ENCODE measurements around the gene PIKFYVE.
"Not testable (repeated sequence)": the region's sequence is repeated elsewhere in the genome, so short reads cannot be mapped to it uniquely, and the experiment has no call there.

The PIKFYVE gene

DNA sequence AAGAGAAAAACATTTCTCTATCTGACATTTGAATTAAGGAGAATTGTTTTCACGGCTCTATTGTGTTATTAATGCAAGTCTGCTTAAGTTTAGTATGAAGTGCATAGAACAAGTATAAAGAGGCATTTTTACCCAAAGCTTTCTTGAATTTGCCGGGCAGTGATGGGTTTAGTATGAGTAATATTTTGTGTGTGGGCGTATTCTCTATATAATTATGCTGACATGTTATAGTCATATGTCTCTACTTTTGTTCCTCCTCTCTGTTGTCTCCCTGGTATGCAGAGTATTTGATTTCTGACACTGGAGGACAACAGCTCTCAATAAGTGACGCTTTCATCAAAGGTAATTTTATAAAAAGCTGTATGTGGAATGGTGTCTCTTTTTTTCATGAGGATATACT, 45.9 kb downstream of the PIKFYVE start:
- DNase-seq, result no peak

DNA sequence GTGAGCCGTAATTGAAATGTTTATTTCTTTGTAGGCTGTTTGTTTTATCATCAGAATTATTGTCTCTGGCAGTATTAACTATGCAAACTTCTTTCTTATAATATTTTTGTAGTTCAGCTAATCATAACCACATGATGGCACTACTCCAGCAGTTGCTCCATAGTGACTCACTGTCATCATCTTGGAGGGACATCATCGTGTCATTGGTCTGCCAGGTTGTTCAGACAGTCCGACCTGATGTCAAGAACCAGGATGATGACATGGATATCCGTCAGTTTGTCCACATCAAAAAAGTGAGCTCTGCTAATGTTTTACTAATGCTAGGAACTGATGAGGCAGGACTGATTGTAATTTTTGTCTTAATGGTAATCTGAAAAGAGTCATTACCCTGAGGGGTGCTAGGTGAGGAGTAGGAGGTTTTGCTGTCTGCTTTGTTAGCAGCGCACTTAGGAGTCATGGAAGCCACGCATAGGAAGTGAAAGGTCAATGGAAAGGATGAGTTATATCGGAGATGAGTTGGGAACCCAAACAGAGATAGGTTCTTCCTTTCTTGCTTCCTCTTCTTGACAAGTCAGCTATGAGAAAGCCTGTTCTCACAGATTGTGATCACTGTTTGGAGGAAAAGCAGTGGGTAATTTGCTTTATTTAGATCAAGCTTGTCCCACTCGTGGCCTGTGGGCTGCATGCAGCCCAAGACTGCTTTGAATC, 49.2 kb downstream of the PIKFYVE start:
- DNase-seq, result no peak

DNA sequence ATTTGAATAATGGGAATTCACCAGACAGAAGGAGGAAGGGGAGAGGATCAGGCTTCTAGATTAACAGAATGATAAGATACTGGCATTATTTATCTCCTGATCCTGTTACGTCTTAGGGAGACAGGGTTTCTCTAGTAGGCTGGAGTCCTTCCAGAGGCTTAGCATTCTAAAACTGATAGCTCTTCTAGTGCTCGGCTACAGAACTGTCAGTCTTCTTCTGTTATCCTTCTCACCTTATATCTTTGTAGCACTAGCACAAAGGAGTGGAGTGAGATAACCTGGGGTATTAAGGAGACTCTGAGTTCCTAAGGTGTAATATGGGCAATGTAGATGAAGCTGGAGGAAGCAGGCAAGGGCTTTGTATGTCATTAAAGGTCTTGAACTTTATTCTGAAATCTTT, 52.1 kb downstream of the PIKFYVE start:
- DNase-seq, result no peak

DNA sequence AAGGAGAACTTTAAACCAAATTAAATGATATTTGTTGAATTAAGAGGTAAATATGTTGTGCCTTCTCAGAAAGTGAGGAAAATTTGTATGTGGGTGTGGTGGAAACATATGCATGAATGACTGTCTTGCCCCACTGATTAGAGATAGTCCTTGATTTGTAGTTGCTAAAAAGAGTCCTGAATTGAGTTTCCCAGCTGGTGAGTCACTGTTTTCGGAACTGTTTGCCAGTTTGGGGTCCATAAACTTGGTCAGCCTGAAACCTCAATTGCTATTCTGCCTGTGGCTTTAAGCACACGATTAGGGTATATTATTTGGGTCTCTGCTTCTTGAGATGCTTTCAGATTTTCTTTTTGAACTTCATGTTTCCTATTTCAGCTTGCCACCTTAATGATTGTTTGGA, 53.3 kb downstream of the PIKFYVE start:
- no peak for DNase-seq

DNA sequence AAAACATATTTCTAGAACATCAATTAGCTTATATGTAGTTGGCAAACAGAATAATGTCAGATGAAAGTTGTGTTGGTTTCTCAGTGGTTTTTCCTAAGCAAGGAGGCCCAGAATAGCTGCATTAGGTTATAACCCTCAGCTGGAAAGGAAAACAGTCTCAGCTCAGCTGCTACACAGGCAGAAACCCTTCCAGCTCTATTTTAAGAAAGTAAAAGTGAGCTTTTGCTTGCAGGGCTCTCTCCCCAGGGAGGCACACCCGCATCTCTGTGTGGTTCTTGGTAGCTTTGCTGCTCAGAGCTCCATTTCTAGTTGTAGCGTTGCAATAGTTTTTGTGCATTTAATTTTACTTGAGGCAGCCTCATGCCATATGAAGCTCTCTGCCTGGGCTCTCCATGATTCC, 54.6 kb downstream of the PIKFYVE start:
- no peak for DNase-seq

DNA sequence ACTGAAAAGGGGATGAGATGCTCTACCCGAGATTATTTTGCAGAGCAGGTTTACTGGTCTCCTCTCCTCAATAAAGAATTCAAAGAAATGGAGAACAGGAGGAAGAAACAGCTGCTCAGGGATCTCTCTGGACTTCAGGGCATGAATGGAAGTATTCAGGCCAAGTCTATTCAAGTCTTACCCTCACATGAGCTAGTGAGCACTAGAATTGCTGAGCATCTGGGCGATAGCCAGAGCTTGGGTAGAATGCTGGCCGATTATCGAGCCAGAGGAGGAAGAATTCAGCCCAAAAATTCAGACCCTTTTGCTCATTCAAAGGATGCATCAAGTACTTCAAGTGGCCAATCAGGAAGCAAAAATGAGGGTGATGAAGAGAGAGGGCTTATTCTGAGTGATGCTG, 60.0 kb downstream of the PIKFYVE start:
- DNase-seq, result no peak

DNA sequence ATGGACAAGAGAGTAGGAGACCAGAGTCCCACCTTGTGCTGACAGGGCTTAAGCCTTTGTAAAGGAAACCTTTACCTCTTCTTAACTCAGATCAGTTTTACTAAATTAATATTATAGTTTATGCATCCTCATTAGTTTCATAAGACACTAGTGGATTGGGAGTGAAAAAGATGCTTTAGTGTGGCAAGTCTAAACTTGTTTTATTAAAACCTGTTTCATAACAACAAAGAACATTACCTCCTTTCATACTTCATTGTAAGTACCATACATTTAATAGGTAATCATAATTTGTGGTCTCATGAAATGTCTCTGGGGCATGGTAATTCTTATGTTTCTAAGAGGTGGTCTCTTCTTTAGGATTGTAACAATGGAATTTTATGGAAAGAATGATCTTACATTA, 63.4 kb downstream of the PIKFYVE start:
- no peak for DNase-seq

DNA sequence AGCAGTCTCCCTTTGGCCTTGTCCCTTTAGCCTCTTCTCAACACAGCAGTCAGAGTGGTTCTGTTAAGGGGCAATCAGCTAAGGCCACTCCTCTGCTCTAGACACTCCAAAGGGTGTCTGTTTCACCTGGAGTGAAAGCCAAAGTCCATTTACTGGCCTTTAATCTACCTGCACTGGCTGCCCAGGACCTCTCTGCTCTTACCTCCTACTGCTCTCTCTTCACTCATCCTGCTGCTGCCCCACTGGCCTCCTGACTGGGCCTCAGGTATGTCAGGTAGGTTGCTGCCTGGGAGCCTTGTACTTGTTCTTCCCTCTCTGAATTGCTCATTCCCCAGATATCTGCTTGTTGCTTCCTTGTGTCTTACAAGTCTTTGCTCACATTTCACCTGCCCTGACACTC, 68.2 kb downstream of the PIKFYVE start:
- DNase-seq, result no peak

DNA sequence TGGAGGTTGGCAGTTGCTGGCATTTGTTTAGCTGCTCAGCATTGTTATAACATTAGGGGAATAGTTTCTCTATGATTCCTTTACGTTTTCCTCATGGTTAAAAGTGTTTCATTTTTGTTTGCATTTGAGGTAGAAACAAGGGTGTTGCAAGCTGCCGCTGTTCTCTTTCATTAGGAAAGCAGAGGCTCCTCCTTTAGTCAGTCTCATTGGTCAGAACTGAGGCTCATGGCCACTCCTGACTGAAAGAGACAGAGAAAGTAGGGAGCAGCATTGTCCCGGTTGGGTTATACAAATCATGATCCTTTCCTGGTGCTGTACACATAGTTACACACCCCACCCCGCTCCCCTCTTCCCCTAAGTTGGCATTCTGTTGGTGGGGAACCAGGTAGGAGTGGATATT, 80.7 kb downstream of the PIKFYVE start:
- no peak for DNase-seq

DNA sequence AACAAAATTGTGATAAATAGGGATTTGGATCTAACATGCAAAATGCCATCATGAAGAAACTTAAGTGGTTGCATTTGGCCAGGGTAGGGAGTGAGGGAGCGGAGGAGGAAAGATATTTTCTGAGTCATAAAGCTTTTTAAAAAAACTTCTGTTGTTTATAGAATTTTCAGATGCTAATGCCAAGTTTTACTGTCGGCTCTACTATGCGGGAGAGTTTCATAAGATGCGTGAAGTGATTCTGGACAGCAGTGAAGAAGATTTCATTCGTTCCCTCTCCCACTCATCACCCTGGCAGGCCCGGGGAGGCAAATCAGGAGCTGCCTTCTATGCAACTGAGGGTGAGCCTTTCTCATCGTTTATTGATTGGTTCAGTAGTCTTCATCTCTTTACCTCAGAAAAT, 84.6 kb downstream of the PIKFYVE start:
- DNase-seq, result no peak

DNA sequence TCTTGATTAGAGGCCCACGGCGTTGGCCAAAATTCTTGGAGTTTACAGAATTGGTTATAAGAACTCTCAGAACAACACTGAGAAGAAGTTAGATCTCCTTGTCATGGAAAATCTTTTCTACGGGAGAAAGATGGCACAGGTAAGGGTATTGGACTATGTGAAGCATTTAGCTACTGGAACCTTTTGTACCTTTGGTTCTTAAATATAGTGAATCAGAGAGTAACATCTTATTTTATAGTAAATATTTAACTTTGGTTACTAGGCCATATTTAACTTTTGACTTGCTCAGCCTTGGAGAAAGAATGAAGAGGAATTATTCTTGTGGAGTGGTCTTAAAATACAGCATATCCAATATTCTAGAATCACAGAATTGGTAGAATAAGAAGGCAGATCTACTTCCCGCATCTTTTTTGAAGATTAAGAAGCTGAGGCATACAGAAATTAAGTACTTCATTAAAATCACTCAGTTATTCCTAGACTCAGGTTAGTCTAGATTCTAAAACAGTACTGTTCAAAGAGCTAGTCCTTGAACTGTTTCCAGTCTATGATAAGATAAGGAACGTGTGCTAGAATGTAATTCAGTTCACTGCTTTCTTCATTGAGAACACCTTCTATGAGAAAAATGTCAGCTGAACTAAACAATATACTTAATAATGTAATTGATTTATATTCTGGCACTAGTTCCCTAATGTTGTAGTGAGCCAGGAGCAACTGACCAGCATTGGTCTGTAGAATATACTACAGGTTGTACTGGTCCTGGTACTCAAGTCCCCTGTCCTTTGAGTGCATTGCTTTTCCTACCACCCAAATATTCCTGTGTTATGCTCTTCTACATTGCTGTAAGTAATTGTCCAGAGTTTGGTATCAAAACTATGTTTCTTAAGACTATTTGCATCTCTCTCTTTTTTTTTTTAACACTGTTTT, 86.9 kb downstream of the PIKFYVE start:
- DNase-seq, result no peak

DNA sequence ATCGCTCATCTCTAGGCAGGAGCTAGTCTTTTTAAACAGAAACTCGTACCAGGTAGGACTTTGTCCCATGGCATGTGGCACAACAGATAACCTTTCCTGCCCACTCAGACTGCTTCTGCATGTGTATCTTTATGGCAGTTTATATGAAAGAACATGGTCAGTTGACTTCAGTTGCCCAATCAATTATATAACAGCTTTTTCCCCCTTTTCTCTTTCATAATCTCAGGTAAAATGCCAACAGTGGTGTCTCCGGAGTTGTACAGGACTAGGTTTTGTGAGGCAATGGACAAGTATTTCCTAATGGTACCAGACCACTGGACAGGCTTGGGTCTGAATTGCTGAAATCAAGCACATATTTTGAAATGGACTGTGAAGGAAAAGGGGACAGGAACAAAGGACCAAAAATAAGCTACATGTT, 88.9 kb downstream of the PIKFYVE start:
- DNase-seq, result no peak

DNA sequence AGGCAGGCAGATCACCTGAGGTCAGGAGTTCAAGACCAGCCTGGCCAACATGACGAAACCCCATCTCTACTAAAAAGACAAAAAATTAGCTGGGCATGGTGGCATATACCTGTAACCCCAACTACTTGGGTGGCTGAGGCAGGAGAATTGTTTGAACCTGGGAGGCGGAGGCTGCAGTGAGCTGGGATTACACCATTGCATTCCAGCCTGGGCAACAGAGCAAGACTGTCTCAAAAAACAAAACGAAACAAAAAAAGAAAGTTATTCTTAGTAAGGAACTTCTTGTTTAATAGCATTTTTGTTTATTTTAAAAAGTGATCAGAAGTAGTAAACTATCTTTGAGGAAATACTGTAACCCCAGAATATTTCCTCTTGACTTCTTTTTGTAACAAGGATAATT, 90.4 kb downstream of the PIKFYVE start:
- not testable (repeated sequence) for DNase-seq

DNA sequence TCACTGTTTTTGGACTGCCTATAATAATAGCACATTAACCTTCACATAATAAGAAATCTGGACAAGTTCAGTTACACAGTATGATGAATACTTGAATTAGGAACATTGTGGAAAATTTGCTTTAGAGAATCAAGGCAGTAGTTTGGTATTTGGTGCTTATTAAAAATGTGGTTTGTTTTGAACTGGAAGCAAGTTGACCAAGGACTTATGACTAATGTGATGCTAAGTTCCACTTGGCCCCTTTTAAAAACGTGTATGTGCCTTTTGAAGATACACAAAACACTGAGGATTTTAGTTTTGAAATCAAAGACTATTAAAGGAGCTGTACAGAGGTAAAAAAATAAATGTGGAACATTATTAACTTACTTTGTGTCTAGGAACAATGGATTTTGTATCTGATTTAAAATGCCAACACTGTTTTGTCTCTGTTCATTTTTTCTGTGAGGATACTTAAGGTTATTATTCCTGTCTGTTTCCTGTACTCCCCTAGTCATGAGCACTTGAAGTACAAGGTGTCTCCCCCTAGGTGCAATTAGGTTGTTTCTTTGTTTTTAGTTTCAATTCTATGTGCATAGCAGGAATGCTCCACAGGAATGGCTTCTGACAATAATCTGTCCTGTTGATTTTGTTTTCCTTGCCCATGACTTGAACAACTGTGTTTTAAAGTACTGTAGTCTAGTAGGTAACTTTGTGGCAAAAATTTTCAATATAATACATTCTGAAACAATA, 91.0 kb downstream of the PIKFYVE start:
- DNase-seq, result no peak

DNA sequence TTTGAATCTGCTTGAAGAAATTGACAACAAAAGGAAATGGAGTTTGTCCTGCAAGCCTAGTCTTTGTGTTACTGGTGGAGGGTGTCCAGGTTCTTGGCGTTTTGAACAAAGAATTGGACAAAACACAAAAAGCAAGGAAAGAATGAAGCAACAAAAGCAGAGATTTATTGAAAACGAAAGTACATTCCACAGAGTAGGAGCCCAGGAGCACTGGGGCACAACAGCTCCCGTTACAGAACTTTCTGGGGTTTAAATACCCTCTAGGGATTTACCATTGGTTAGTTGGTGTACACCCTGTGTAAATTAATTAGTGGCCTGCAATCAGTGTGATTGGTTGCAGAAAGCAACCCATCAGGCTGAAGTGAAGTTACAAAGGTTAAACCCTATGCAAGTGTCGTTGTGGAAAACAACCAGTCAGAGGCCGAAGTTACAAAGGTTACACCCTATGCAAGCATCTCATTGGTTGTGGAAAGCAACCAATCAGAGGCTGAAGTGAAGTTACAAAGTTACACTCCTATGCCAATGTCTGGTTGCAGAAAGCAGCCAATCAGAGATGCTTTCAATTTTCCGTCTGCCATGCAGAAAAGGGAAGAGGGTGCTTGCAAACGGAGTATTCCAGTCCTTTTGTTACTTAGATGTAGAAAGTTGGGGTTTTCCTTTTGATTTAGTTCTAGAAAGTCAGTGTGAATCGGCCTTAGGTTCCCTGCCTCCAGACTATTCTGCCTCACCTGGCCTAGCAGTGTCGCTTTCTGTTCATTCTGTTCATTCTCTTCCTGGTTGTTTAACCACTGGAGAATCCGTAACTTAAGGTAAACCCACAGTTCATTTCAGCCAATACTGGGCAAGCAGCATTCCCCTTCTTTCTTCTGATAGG, 92.9 kb downstream of the PIKFYVE start:
- no peak for DNase-seq

DNA sequence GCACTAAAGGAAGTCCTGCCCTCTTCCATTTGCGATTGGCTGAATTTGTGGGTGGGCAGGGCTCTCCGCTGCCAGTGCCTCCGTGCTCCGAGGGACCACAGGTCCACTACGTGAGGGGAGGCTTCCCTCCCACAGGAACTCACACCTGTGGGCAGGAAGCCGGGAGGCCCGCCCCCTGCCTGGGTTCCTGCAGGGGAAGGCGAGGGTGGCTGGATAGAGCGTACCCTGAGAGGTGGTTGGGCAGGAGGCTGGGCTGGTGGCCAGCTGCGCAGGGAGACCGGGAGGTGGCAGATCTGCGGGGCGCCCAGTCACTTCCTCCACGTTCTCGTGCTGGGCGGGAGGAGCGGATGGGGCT, 93.6 kb downstream of the PIKFYVE start:
- DNase-seq, result no peak

DNA sequence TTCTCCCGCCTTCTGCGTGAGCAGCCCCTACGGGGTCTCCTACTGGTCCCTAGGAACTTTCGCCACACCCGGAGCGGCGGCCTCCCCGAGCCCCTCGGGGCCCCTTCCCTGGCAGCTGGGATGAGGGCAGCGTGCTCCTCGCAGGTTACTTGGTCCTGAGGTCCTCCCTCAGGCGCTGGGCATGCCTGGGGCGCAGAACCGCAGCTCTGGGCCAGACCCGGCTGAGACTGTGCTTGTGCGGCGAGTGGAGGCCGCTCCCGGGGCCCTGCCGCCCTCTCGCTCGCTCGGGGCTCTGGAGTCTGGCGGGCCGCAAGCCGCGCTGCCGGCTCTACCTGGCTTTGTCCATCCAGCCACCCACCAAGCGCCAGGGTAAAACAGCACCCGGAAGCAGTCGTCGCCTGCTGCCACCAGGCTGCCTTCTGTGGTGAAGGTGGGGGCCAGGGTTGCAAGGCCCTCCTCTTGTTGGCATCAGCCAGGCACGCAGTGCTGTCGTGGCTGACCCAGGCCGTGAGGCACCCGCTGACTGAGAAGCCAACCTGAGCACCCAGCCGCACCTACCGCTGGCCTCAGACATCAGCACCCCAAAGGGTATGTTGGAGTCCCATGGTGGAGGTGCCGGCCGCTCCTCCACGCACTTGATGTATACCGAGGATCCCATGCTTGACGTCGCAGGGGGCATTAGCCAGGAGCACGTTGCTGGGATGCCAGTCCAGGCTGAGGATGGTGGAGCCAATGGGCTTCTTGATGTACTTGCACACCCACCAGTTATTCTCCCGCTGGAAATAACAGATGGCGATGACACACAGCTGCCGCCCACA, 94.4 kb downstream of the PIKFYVE start:
- no peak for DNase-seq

DNA sequence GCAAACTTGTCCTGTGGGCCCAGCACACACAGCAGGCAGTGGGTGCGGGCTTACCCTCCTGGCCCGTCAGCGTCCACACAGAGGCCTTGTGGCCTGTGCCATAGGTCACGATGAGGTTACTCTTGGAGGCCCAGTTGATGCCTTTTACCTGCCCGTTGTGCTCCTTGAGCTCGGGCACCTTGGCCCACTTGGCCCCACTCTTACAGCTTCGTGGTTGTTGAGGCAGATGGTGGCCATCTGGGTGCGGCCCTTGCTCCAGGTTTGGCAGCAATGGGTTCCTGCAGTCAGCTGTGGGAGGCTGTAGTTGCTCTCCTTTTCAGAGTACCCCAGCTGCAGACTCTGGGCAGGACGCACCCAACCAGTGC, 95.0 kb downstream of the PIKFYVE start:
- DNase-seq, result no peak

DNA sequence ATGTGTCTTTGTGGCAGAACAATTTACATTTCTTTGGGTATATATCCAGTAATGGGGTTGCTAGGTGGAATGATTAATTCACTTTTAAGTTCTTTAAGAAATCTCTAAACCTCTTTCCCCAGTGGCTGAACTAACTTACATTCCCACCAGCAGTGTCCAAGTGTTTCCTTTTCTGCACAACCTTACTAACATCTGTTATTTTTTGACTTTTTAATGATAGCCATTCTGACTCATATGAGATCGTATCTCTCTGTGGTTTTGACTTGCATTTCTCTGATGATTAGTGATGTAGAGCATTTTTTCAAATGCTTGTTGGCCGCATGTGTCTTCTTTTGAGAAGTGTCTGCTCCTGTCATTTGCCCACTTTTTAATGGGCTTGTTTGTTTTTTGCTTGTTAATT, 97.4 kb downstream of the PIKFYVE start:
- DNase-seq, result no peak

DNA sequence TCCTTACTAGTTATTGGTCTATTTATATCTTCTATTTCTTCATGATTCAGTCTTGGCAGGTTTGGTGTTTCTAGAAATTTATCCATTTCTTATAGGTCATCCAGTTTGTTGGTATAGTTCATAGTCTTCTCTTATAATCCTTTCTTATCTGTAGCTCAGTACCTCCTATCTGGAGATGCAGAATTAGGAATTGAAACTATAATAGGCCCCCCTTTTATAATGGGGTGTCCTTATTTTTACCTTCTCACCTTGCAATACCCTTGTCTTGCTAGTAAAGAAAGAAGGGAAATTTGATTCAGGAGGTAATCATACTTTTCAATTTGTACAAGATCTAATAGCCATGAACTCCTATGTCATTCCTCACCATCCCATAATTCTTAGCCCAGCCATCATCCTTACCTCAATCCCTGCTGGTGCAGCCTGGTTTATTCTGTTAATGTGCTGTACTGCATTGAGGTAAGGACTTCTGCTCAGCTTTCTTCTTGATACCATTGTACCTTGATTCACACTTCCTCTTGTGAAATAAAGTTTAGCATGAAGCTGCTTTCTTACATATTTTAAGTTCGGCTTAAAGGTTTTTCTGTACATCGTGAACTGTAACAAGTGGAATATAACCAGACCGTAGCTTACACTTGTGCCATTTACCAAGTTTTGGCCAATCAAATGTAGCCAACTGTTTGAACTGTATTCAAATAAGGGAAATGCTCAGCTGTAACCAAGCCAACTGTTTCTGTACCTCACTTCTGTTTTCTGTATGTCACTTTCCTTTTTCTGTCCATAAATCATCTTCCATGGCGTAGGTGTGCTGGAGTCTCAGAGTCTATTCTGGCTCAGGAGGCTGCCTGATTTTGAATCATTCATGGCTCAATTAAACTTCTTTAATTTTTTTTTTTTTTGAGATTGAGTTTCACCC, 100.4 kb downstream of the PIKFYVE start:
- no peak for DNase-seq

DNA sequence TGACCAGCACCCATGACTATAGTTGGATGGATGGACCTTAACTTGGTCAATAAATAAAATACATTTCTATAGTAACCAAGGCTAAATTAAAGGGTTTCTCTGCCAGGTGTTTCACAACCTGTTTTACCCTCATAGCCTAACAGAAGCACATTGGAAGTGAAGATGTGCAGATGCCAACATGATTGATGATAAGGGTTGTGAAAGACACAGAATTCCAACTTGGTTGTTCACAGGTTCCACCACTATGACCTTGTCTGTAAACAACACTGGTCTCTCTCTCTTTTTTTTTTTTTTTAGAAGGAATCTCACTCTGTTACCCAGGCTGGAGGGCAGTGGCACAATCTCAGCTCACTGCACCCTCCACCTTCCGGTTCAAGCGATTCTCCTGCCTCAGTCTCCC, 103.0 kb downstream of the PIKFYVE start:
- DNase-seq, result no peak
